GM18870 (cell line): Measurements from ENCODE around the gene MAN2C1.
A peak's percentile ranks its signal among the peaks of the same experiment; 100 is the strongest.
"Not testable (repeated sequence)": the region's sequence is repeated elsewhere in the genome, so short reads cannot be mapped to it uniquely, and the experiment has no call there.

ENCODE experiments used
- ATAC-seq: cut with Tn5 transposase; IDR thresholded peaks from one replicate; pipeline ENCODE4 v1.9.1; 2021; ENCODE audit warnings: moderate library complexity; ENCODE audit not compliant: unreplicated experiment

MAN2C1 gene

DNA sequence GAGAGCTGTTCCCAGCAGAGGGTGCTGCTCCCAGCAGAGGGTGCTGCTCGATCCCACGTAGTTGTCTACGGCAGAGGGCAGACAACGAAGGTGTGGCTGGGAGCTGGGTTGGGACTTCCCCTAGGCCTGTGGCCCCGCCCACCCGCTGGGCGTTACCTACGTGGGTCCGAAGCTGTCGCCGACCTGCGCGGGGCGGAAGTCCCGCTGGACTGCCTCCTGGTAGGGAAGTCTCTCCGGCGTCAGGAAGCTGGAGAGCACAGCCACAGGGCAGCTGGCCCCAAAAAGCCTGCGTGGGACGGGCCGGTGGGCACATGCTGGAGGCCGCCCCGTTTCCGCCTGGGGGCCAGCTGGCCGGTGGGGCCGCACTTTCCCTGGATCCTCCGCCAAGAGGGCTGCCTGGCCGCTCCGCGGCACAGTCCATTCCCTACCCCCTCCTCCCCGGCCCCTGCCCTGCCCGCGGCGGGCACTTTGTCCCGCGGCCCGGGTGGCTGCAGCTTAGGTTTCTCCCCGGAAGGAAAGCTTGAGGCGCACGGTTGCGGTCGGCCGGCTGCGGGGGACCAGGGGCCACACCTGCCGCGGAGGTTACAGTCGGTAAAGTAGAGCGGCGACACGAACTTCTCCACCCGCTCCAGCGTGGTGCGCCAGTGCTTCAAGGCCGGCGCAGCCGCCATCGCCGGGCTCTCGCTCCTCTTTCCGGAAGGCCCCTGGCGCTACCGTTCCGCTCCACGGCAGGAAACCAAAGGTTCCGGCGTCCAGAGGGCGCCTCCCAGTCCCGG, at the start of gene MAN2C1:
TSS of gene MAN2C1 (minus strand) at position 695 of the 776 bp plus-strand sequence. CDS start at position 671, 24 bp downstream.
- peak; percentile 85 for ATAC-seq

GRCh38 chr15:75416584-75416983, 48.2 kb upstream of the MAN2C1 start:
- ATAC-seq, result no peak

- ATAC-seq, result no peak
Measured at GRCh38 chr15:75410196-75410595, 41.8 kb upstream of the MAN2C1 start.

DNA sequence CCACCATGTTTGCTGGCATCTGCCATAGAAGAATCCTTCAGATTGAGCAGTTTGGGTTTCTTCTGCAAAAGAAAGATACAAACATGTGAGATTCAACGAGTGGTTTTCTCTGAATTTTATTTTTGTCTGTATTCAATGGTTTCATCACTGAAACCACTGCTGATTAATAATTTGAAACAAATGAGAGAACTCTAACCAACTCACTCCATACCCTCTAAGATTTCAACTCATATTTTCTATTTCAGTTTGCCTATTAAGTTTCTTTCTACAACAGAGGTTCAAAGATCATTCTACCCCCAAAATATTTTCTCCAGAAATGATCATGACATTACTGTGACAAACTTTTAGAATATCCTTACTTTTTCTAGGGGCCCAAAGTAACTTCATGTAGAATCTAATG, 38.7 kb upstream of the MAN2C1 start:
- no peak for ATAC-seq

DNA sequence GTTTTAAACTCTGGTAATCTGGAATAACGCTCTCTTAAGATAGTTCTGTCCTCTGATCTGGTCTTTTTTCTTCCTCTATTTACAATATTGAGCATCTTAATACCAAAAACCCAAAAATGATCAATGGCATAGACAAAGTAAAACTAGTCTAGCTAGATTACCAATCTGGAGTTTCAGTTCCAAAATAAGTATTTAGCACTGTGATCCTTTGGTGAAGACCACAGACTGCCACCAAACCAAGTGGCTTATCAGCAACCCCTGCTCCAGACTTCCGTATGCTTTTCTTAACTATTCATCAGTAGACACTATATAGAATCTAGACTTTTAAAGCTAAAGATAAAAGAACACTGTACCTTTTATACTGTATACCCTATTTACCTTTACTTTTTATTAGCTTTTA, 35.5 kb upstream of the MAN2C1 start:
- no peak for ATAC-seq

DNA sequence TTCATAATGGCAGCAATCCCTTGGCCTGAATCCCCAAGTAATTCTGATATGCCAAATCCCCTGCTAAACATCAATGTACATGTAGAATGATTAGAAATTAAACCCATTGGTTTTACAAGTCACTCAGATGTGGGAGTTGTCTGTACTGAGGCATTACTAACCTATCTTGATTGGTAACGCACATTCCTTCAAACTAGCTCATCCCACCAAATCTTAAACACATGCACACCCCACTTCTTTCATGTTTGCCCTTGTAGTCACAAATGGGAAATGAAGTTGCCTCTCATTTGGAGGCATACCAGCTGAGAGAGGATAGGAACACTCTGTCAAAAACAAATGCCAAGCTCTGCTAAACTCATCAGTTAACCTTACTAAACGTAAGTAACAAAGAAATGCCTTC, 29.1 kb upstream of the MAN2C1 start:
- no peak for ATAC-seq

DNA sequence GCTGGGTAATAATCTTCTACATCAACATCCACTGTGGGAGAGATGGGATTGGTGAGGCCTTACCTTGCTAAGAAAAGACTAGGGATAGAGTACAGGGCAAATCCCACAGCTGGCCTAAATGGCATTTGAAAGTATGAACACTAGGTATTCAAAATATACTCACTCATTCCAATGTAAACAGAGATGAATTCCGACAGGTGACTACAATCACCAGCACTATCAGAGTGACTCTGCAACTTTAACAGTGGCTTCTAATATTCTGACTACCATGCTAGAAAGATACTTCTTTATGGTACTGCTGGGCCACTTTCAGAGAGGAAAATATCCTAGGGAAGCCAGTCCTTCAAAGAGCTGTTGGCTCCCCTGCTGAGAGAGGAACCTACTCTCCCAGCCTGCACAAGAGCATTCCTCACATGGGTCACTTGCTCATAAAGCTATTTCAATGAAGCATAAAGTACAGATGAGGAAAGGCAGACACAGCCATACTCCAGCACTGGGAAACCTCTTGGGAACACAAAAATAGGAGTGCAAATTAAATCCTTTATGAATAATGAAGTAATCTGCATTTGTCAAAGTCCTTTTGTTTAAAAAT, 21.5 kb upstream of the MAN2C1 start:
- ATAC-seq, result no peak

DNA sequence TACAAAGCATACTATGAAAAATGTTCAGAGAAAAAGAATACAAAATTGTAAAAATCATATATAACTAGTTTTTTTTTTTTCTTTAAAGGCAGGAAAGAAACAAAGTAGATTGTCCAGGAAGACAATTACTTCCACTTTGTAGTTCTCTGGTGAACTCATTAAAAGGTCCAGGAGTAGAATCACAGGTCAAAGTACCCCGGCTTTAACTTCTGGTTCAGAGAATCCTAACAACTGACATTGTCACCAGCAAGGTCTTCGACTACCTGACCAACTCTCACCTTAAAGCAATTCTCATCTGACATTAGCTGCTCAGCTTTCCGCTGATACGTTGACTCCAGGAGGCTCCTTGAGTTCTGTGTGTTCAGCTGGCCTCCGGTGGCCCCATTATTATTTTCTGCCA, 15.6 kb upstream of the MAN2C1 start:
- not testable (repeated sequence) for ATAC-seq

DNA sequence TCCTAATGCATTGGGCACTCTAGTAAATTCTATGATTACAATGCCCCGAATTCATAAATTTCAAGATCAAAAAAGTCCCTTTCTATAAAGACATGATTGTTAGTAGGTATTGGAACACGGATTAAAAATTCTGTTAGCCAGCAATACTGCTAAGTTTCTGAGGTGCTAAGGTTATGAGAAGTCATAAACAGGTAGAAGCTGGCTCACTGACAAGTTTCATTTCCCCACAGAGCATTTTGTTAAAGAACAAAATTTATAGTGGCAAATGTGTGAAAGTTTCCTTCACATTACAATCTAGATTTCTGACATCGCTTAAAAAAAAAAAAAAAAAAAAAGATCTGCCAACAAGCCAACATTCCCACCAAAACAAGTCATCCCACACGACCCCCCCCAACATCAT, 12.4 kb upstream of the MAN2C1 start:
- no peak for ATAC-seq

DNA sequence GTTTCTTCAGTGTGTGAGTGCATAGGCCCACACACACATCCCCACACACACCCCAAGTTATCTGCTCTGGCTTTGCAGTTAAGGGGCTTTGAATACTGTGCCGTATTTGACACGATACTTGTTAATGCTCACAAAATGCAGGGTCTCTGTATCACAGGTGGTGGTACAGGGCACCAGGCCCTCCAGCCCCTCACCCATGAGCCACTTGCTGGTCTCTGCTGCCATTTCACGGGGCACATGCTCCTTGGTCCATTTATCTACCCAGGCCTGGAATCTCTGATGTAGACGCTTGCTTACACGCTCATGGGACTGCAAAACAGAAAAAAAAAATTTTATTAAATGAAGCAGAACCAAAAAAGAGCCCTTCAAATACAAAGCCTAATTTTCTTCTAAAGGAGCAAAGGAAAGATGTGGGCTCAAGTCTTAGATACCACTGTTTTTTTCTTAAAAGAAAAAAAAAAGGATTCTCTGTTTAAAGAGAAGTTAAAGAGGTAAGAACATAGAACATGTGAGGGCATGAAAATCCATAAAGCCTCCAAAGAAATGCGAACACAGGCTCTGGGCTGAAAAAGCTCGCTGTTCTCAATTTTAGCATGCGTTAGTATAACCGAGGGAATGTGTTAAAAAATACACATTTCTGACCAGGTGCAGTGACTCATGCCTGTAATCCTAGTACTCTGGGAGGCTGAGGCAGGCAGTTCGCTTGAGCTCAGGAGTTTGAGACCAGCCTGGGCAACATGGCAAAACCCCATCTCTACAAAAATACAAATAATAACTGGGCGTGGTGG, 3.7 kb upstream of the MAN2C1 start:
- no peak for ATAC-seq

GRCh38 chr15:75371486-75371885, 3.1 kb upstream of the MAN2C1 start:
- no peak for ATAC-seq

DNA sequence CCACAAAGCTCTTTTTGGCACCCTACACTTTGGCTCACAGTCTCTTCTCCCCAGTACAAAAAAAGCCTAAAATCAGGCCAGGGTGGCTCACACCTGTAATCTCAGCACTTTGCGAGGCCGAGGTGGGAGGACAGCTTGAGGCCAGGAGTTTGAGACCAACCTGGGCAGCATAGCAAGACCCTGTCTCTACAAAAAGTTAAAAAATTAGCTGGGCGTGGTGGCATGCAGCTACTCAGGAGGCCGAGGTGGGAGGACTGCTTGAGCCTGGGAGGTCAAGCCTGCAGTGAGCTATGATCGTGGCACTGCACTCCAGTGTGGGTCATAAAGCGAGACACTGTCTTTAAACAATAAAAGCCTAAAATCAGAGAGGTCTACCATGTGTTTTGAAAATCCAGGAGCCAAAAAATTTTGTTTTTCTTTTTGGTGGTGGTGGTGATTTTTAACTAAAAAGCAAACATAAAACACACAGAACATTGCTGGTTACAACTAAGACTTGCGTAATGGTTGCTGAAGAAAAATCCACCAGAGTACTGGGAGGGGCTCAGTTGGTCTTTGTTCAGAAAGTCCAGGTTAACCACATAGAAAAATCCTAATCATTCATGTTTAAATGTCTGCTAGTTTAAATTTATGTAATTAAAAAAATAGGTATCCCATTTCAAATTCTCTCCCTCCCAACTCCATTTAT, 1.6 kb upstream of the MAN2C1 start:
- ATAC-seq, result no peak

DNA sequence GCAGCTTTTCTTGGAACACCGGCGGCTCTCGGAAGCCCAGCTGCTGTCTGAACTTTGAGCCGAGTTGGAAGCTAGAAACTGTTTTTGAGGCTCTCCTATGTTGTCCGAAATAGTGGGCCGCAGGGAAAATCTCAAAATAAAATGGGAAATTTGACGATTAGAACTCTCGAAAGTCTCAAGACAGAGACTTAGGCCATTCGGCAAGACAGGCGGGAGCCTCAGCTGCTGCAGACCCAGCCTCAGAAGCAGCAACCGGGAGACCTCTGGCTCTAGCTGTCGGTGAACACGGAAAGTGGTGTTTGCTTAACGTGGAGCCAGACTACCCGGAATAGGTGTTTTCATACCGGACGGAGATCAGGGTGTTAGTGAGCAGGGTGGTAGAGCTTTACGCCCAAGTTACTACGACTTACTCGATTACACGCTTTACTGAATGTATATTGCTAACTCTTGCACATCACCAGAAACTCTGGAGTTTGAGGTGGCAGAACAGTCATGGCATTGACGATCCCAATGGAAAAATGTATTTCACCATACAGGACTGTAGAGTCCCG, 357 bp upstream of the MAN2C1 start:
- ATAC-seq, result no peak

- no peak for ATAC-seq
Measured at GRCh38 chr15:75367406-75367912, 948 bp downstream of the MAN2C1 start.

DNA sequence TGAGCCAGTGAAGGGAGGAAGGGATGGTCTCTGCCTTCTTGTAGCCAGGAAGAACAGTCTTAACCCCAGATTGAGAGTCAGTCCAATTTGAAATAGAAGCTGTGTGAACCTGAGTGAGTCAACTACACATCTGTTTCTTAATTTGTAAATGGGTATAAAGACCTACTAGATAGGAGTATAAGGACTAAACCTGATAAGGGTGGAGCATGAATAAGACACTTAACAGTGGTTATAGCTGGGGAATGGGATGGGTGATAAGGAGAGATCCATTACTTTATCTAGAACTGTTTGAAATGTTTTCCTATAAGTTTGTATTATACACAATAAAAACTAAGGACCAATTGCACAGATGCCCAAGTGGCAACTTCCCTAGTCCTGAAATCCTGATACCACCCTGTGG, 1.4 kb downstream of the MAN2C1 start:
- ATAC-seq, result no peak

DNA sequence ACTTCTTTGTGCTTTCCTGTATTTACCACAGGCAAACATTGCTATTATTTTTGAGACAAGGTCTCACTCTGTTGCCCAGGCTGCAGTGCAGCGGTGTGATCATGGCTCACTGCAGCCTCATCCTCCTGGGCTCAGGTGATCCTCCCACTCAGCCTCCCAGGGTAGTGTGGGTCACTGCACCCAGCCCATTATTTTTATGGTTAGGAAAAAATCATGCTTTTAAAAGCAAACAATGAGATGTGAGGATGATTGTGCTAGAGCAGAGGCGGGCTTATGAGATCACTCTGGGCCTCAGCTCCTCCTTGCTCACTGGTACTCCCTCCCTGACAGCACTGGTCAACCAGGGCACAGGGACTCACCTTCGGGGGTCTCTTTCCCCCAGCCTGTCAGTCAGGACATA, 2.2 kb downstream of the MAN2C1 start:
- ATAC-seq, result no peak

DNA sequence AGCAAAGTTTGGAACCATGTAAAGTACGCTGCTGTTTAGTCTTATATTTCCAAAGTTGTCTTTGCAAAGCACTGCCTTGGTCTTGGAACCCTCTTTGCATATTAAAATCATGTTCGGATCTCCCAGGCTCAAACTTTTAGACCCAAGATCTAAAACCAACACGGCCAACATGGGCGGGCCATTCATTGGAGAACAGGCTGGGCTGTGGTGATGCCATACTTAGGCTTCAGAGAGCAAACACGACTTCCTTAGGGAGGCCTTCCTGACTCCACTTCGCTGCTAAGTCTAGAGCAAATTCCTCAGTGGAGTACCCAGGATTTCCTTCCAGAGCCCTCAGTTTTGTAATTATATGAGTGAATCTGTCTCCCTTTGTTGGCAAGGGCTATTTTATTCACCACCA, 3.5 kb downstream of the MAN2C1 start:
- no peak for ATAC-seq

GRCh38 chr15:75363786-75364185, 4.6 kb downstream of the MAN2C1 start:
- ATAC-seq, result no peak

DNA sequence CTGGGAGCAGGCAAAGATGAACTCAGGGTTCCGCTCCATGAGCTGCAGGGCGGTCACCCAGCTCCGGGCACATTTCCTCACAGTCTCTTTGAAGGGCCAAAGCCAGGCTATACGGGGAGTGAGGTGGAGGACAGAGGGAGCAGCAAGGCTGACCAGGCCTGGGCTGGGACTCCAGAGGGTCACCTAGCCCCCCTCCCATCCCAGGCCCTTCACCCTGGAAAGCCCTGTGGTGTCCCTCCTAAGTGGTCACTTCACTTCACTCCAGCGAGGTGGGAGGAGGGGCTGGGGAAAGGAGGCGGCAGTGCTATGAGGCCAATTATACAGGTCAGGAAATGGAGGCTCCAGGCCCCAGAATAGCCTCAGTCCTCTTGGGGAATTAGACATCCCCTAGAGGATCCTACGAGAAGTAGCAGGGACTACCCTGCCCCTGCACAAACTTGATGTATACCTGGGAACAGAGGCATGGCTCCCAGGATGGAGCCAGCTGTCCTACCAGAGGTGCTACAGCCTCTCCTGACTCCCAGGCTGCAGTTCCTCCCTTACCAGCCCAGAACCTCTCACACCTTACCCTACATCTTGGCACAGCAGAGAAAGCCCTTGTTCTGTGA, 5.7 kb downstream of the MAN2C1 start:
- no peak for ATAC-seq

- ATAC-seq, result no peak
Measured at GRCh38 chr15:75361989-75362641, 6.3 kb downstream of the MAN2C1 start.
